ENCODE data around the gene AP2A1.

The AP2A1 gene

GRCh38 chr19:49792829-49793560 lies 26.2 kb downstream of the AP2A1 start:
- no peak for DNase-seq

- DNase-seq, result no peak
Measured at GRCh38 chr19:49793561-49793840, 26.7 kb downstream of the AP2A1 start.

- no peak for DNase-seq
Measured at GRCh38 chr19:49795615-49796014, 28.8 kb downstream of the AP2A1 start.

- no peak for DNase-seq
Measured at GRCh38 chr19:49798574-49798973, 31.8 kb downstream of the AP2A1 start.

GRCh38 chr19:49799271-49799797 lies 32.5 kb downstream of the AP2A1 start:
- DNase-seq, result no peak

- DNase-seq, result no peak
Measured at GRCh38 chr19:49799798-49800376, 33.1 kb downstream of the AP2A1 start.

- no peak for DNase-seq
Measured at GRCh38 chr19:49800771-49801170, 34.0 kb downstream of the AP2A1 start.

- no peak for DNase-seq
Measured at GRCh38 chr19:49801401-49801888, 34.6 kb downstream of the AP2A1 start.

- peak; percentile 49 to 96 (median 85) for DNase-seq
Measured at GRCh38 chr19:49801966-49802661, 35.3 kb downstream of the AP2A1 start.

- DNase-seq, result no peak
Measured at GRCh38 chr19:49802836-49803528, 36.2 kb downstream of the AP2A1 start.

GRCh38 chr19:49803529-49803856 lies 36.7 kb downstream of the AP2A1 start:
- no peak for DNase-seq

GRCh38 chr19:49805822-49806619 lies 39.2 kb downstream of the AP2A1 start:
- no peak for DNase-seq

- DNase-seq, result no peak
Measured at GRCh38 chr19:49806620-49806959, 39.8 kb downstream of the AP2A1 start.

- no peak for DNase-seq
Measured at GRCh38 chr19:49807058-49807903, 40.5 kb downstream of the AP2A1 start.

GRCh38 chr19:49807904-49808675 lies 41.3 kb downstream of the AP2A1 start:
- DNase-seq, result no peak

- peak in 57 of 58 donors; percentile 16 to 93 (median 79) for DNase-seq
Measured at GRCh38 chr19:49808711-49809159, 41.9 kb downstream of the AP2A1 start.

GRCh38 chr19:49809160-49809940 lies 42.5 kb downstream of the AP2A1 start:
- peak in 48 of 58 donors; percentile 8 to 79 (median 44) for DNase-seq

GRCh38 chr19:49809941-49810389 lies 43.2 kb downstream of the AP2A1 start:
- DNase-seq, result no peak

All from anterior cingulate cortex (tissue), 58 donors.